Left kidney (tissue), 8 donors: Measurements from ENCODE around the gene TPRX1. TPM values are rescaled to one million over a fixed set of nuclear protein-coding genes. Genes with fewer than 3 reads are reported as not detected.
"Not testable (repeated sequence)": the region's sequence is repeated elsewhere in the genome, so short reads cannot be mapped to it uniquely, and the experiment has no call there.

Source experiments
- DNase-seq: peaks from one replicate; pipeline ENCODE4 v3.0.0-alpha.2; 2013
- long read RNA-seq, 8 donors: transcript quantifications; one replicate each; lab custom pipeline, GENCODE V29; 2026
- polyA plus RNA-seq: library from polyadenylated mRNA; unstranded; fragments of 120-200 nt; gene quantifications from one replicate; pipeline ENCODE4 v1.2.1, GENCODE V29; 2013; ENCODE audit not compliant: insufficient read length

Gene TPRX1, protein sequence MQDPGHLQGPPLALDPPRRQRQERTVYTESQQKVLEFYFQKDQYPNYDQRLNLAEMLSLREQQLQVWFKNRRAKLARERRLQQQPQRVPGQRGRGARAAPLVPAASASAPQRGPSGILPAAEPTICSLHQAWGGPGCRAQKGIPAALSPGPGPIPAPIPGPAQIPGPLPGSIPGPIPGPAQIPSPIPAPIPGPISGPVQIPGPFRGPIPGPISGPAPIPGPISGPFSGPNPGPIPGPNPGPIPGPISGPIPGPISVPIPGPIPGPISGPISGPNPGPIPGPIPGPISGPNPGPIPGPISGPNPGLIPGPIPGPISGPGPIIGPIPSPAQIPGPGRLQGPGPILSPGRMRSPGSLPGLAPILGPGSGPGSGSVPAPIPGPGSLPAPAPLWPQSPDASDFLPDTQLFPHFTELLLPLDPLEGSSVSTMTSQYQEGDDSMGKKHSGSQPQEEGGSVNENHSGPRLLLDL
- not detected for polyA plus RNA-seq
- long read RNA-seq, donor 1: 0 reads
- long read RNA-seq, donor 2: 0 reads
- long read RNA-seq, donor 3: 0 reads
- long read RNA-seq, donor 4: 0 reads
- long read RNA-seq, donor 5: 0 reads
- long read RNA-seq, donor 6: 0 reads
- long read RNA-seq, donor 7: 0 reads
- long read RNA-seq, donor 8: 0 reads

DNA sequence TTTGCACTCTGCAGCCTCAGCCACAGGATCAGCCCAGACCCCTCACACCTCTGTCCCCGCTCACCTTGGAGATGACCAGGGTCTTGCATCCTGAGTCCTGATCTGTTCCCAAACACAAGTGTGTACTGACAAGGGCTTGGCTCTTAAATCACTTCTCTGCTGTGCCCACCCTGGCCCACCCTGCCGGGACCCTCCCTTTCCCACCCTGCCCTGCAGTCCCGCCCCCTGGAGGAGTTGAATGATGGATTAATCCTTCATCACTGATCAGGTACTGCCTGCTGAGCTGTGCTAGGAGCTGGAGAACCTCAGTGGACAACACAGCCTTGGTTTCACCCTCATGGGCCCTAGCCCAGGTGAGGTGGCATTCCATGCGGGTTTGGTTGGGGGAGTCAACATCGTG, at the start of gene TPRX1:
TSS of gene TPRX1 (minus strand) at position 101 of the 400 bp plus-strand sequence. CDS start at position 89, 12 bp downstream.
- DNase-seq: not testable (repeated sequence)

DNA sequence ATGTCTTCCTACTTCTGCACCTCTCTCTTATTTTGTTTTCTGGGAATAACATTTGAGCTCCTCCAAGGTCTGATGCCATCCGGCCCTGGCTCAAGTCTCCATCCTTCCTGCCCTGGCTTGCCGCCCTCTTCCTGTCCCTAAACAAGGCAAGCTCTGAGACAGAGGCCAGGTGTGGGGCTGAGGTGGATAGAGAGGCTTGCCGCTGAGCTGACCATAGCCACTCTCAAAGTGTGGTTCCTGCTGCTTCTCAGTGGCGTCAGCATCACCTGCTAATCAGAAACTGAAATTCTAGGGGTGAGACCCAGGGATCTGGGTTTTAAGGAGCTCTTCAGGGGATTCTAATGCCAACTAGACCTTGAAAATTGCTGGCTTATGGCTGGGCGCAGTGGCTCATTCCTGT, 48.7 kb upstream of the TPRX1 start:
- no peak for DNase-seq

DNA sequence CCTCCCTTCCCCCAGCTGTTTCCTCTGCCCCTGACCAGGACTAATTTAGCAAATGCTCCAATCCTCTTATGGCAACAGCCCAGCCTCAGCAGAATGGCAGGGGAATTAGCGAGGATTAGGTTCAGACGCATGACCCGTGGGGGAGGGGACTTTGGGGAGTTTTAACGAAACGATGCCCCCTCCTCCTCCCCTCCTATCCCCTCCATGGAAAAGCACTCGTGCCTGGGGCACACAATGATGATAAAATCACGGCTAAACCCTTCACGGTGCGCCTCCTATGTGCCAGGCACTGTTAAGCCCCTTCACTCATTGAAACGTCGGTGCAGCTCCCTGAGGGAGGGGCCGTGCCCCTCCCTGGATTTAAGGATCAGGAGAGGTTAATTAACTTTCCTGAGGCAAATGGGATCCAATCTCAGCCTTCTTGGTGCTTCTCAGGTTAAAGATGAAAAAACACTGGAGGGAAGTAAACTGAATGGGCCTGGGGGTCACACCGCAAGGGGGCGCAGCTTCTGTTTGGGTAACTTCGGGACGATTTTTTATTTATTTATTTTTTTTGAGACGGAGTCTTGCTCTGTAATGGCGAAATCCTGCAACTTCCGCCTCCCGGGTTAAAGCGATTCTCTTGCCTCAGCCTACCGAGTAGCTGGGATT, 44.6 kb upstream of the TPRX1 start:
- DNase-seq: no peak

DNA sequence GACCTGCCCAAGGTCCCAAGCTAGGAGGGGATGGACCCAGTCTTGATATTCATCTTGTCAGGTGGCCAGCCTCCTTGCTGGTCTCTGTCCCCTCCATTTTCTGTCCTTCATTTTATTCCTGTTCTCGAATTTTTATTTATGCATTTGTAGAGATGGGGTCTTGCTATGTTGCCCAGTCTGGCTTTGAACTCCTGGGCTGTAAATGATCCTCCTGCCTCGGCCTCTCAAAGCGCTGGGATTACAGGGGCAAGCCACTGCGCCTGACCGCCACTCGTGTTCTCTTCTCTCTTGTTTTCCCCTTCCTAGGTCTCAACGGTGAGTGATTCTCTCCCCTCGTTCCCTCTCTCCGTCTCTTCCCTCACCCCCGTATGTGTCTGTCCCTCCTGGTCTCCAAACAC, 44.1 kb upstream of the TPRX1 start:
- DNase-seq: no peak

DNA sequence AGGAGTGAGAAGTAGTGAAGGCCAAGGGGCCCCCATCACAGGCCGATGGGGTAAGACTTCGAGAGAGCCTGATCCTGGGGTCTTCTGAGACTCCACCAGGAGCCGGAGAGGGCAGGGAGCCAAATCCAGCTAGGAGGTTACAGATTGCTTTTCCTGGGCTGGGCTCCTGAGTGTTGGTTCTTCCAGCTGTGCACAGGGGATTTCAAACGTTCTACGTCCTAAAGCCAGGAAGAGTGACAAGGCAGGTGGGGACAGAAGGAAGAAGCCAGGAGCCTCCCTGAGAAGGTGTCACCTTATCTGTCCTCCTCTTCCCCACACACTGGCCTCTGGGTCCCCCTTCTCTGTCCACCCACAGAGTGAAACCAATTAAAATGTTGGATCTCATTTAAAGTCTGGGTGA, 38.6 kb upstream of the TPRX1 start:
- no peak for DNase-seq

DNA sequence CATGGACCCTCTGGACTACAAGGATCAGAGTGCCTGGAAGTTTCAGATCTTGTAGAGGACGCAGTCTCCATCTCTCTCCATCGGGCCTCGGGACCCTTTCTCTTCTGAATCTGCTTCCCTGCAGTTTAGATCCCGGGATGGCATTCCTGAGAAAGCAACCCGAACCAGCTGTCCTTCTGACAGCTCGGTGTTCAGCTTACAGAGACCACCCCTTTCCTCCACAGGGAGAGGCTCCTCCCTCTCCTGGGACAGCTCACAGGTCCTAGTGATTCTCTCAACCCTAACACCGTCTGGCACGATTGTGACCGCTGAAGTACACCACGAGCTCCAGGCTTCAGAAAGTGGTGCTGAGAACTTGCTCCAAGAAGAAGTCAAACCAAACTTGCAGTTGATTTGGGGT, 35.6 kb upstream of the TPRX1 start:
- peak; percentile 56 for DNase-seq

DNA sequence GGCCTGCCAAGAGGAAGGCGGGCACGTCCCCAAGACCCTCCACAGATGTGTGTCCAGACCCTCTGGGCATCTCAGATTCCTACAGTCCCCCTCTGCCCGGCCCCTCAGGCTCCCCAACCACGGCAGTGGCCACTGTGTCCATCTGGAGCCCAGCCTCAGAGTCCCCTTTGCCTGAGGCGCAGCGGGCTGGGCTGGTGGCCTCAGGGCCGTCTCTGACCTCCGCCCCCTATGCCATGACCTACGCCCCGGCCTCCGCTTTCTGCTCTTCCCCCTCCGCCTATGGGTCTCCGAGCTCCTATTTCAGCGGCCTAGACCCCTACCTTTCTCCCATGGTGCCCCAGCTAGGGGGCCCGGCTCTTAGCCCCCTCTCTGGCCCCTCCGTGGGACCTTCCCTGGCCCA, 35.1 kb upstream of the TPRX1 start:
- DNase-seq: no peak

DNA sequence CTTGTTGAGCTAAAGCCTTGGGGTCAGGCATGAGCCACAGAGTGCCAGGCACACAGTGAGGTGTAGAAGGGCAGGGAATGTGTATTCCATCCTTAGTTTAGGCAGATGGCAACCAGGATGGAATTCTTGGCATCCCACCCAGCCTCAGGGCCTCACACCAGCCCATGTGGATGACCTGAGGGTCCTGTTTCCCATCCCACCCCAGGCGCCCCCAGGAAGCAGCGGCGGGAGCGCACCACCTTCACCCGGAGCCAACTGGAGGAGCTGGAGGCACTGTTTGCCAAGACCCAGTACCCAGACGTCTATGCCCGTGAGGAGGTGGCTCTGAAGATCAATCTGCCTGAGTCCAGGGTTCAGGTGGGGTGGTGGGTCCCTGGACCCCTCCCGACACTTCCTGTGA, 31.7 kb upstream of the TPRX1 start:
- no peak for DNase-seq

DNA sequence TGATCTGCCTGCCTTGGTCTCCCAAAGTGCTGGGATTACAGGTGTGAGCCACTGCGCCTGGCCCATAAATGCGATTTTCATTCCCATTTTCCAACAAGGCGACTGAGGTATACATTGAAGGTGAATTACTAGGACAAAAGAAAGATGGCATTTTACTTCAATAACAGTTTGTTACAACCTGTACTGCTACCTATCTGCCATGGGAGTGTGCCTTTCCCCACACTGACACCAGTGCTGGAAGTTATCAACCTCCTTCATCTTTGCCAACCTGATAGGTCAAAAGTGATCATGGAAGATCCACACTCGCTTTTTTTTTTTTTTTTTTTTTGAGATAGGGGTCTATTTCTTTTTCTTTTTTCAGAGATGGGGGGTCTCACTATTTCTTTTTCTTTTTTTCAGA, 28.4 kb upstream of the TPRX1 start:
- DNase-seq: no peak

DNA sequence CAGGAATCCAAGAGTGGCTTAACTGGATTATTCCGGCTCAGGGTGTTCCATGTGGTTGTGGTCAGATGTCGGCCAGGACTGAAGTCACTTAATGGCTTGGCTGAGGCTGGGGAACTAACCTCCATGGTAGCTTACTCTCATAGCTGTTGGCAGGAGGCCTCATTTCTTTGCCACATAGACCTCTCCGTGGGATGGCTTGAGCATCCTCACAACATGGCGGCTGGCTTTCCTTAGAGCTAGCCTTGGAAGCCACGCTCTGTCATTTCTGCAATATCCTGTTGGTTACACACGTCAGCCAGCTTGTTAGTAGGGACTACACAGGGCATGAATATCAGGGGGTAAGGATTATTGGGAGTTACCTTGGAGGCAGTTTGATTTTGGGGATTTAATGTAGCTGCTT, 22.4 kb upstream of the TPRX1 start:
- DNase-seq: no peak

DNA sequence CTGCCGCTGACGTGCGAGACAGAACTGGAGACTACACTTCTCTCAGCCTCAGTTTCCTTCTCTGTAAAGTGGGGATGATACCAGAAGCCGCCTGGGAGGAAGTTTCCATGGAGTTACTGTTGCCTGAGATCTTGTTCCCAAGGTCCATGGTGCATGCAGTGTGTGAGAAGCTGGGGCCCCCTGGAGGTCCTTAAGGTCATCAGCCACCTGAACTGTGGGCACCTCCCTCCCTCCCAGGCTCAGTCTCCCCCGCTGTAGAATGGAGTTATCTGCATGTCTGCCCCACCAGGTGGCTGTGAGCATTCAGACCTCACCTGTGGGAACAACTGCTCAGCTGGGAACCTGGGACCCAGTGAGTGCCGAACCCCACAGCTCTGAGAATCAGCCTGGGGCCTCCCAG, 20.0 kb upstream of the TPRX1 start:
- DNase-seq: no peak

DNA sequence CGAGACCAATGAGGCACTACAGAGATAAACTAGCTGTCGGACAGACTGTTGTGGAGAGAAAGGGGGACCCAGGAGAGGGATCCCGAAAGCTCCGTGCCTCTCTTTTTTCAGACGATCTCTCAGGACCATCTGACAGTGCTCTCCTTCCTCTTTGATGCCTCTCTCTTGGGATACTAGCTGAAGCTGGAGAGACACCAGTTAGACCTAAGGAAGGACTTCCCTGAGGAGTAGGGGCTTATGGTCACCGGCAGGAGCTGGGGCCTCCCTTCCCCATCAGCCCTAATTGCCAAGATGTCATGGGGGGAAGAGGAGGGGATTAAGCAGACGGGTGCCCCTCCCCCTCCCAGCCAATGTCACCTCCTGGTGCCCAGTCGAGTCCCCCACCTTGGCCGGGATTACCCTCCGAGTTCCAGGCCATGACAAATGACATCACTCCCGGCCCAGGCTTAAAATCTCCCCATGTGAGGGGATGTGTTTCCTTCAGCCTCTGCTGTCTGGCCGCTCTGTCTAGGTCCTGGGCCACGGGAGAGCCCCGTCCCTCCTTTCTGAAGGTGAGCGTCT, 17.2 kb upstream of the TPRX1 start, which contains the start of gene CRX:
TSS of gene CRX (plus strand) at position 478 of the 561 bp plus-strand sequence. CDS start 12,507 bp downstream, outside the sequence.
- DNase-seq: no peak

DNA sequence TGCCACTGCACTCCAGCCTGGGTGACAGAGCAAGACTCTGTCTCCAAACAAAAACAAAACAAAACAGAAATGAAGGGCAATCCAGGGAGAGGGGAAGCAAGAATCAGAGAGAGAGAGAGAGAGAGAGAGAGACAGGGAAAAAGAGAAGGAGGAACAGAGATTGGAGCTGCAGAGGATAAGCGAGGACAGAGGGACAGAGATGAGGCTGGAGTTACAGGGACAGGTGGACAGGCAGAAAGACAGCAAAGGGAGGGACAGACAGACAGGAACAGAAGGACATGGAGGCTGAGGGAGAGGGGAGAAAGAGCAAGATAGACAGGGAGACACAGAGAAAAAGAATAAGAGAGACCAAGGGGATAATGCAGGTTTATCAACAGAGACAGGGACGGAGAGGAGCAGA, 16.1 kb upstream of the TPRX1 start:
- DNase-seq: no peak

DNA sequence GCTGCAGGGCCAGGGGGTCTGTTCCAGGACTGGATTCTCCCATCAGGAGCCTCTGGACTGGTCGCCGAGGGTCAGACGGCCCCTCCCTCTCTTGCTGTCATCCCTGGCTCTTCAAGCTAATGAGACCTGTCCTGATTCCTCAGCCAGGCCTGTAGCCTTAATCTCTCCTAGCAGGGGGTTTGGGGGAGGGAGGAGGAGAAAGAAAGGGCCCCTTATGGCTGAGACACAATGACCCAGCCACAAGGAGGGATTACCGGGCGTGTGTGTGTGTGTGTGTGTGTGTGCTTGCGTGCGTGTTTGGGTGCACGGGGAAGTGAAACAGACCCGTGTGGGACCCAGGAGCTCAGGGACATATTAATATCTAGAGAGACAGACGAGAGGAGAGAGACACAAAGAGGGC, 15.5 kb upstream of the TPRX1 start:
- DNase-seq: no peak

DNA sequence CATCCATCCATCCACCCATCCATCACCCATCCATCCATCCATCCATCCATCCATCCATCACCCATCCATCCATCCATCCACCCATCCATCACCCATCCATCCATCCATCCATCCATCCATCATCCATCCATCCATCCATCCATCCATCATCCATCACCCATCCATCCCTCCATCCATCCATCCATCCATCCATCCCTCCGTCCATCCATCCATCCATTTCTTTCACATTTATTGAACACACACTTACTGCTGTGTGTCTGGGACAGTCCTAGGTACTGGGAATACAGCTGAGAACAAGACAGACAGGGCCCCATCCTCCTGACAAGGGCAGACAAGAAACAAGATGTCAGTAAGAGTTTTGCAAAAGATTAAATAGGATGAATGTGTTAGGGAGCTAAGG, 13.9 kb upstream of the TPRX1 start:
- DNase-seq: not testable (repeated sequence)

DNA sequence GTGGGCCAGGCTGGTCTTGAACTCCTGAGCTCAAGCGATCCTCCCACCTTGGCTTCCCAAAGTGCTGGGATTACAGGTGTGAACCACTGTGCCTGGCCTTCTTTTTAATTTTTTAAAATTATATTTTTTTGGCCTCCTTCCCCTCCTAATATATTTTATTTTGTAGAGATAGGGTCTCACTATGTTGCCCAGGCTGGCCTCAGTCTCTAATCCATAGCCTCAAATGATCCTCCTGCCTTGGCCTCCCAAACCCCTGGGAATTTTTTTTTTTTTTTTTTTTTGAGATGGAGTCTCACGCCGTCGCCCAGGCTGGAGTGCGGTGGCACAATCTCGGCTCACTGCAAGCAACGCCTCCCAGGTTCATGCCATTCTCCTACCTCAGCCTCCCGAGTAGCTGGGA, 11.9 kb upstream of the TPRX1 start:
- DNase-seq: not testable (repeated sequence)

DNA sequence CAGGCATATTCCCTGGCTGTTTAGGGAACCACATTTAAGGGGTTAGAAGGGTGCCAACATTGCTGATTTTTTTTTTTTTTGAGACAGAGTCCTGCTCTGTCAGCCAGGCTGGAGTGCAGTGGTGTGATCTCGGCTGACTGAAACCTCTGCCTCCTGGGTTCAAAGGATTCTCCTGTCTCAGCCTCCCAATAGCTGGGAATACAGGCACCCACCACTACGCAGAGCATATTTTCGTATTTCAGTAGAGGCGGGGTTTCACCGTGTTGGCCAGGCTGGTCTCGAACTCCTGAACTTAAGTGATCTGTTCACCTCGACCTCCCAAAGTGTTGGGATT, 9.6 kb upstream of the TPRX1 start:
- no peak for DNase-seq

DNA sequence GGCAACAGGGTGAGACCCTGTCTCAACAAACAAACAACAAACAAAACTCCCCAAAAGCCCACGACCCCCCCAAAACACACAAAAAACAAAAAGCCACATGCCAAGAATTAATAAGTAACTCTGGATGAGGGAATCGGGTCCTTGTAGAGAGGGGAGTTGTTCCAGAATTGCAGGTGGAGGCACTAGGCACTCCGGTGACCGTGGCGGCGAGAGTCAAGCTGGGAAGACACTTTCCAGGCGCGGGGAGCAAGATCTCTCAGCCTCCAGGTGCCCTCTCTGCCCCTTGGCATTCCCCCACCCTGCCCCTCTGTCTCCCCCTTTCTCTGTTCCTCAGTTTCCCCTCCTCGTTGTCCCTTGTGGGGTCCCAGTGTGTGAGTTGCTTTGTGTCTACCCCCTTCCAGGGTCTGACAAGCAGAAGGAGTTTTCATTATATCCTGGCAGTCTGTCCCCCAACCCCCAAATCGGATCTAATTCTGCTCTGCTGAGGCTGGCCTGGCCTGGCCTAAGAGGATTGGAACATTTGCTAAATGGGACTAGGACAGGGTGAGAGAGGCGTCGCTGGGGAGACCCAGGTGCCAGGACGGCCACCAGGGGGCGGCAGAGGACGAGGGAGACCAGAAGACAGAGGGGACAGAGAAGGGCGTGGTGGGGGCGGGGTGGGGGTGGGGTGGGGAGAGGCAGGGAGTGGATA, 9.1 kb upstream of the TPRX1 start:
- peak; percentile 55 for DNase-seq

DNA sequence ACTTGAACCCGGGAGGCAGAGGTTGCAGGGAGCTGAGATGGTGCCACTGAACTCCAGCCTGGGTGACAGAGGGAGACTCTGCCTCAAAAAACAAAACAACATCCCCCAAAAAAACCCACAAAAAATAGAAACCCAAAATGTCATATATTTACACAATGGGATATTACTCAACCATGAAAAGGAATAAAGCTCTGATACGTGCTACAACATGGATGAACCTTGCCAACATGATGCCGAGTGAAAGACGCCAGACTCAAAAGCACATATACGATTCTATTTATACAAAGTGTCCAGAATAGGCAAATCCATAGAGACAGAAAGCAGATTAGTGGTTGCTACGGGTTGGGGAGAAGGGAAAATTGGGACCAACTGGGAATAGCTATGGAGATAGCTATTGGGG, 2.1 kb upstream of the TPRX1 start:
- DNase-seq: no peak

DNA sequence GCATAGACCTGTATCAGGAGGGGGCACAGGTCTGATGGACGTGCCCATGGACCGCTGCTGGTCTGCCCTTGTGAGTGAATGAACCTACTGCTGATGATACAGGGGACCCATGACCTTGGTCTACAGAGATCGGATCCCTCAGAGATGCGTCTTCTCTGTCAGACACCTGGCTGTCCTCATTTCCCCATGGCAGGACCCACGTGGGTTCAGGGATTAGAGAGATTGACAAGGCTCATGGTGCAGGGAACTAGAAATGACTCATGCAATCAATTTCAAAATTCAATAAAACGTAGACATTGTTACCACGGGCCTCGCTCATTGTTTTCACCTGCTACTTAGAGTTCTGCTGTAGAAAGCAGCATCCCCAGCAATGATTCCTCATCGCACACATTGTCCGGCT, 962 bp upstream of the TPRX1 start:
- no peak for DNase-seq

DNA sequence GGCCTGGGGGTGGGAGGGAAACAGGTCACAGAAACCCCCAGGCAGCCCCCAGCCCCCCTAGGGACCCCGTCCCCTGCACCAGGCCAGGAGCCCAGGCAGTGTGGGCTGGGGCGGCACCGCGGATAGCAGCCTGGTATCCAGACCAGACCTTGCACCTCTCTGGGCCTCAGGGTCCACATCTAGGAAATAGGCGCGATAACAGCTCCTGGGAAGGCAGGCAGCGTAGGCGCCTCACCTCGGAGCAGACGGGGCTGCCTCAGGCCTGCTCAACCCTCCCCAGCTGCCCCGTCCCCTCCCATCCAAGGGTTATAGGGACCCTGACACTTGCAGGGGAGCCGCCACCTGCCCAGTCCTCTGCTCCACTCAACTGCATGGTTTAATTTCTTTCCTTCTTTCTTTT, 680 bp downstream of the TPRX1 start:
- not testable (repeated sequence) for DNase-seq

DNA sequence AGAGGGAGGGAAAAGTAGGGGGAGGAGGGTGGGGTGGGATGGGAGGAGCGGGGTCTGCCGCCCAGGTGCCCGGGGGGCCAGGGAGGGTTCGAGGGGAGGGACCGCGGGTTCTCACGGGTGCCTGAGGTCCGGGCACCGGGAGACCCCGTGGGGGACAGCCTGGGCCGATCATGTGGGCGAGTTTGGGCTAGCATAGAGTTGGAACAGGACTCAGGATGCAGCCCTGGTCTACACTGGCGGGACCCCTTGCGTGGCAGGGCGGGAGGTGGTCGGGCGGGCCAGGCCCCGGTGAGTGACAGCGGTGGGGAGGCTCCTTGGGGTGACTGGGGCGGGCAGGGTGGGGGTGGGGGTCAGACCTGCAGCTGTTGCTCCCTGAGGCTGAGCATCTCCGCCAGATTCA, 1.2 kb downstream of the TPRX1 start:
- not testable (repeated sequence) for DNase-seq
